IMR-90 (cell line): ENCODE results near the gene ANKFY1. TPM values are rescaled to one million over a fixed set of nuclear protein-coding genes. Genes with fewer than 3 reads are reported as not detected.

Experiments
- ATAC-seq: fragments of 200-7000 bp; cut with Tn5 transposase; 2 replicates; pipeline ENCODE4 v1.9.1; 2020; ENCODE audit warnings: low read depth, mild to moderate bottlenecking, moderate library complexity
- BruUV-seq: library from RNA; stranded (reverse); fragments of 400-500 nt; replicated peaks from 2 replicates; lab custom pipeline; 2021; lab: Mats Ljungman, UMichigan
- CTCF ChIA-PET: fragments of 300-600 bp; formaldehyde crosslinking; extraction: SDS; loops from one replicate; lab custom pipeline; 2021; ENCODE audit warnings: antibody characterized with exemption; lab: Yijun Ruan, JAX
- POLR2A ChIA-PET: fragments of 300-600 bp; sonication (Branson Sonifier 250); formaldehyde crosslinking; loops from one replicate; lab custom pipeline; 2022; ENCODE audit warnings: antibody characterized with exemption; ENCODE audit not compliant: unreplicated experiment; lab: Charles Lee
- DNase-seq: peaks from one replicate; pipeline ENCODE4 v3.0.0; 2013
- H2AFZ ChIP-seq: replicated peaks from 2 replicates; pipeline ENCODE3; 2013; ENCODE audit warnings: low read length, mild to moderate bottlenecking; ENCODE audit not compliant: poor library complexity
- H2AK5ac ChIP-seq: 2 replicates; pipeline ENCODE4 v1.6.1; 2013; ENCODE audit warnings: low read depth, low read length, inconsistent platforms
- H2AK9ac ChIP-seq: replicated peaks from 2 replicates; pipeline ENCODE3; 2013; ENCODE audit warnings: mild to moderate bottlenecking, low read depth, low read length, moderate library complexity; ENCODE audit not compliant: poor library complexity
- H2BK120ac ChIP-seq: 2 replicates; pipeline ENCODE4 v1.6.1; 2013; ENCODE audit warnings: low read depth, low read length, inconsistent platforms
- H2BK15ac ChIP-seq: 3 replicates; pipeline ENCODE4 v1.6.1; 2013; ENCODE audit warnings: low read depth, low read length, inconsistent platforms
- H2BK20ac ChIP-seq: 2 replicates; pipeline ENCODE4 v1.6.1; 2013; ENCODE audit warnings: low read depth, mild to moderate bottlenecking, inconsistent platforms, low read length, moderate library complexity
- H2BK5ac ChIP-seq: 2 replicates; pipeline ENCODE4 v1.6.1; 2013; ENCODE audit warnings: mild to moderate bottlenecking, low read depth, low read length, inconsistent platforms; ENCODE audit not compliant: poor library complexity, severe bottlenecking
- H3K14ac ChIP-seq: replicated peaks from 2 replicates; pipeline ENCODE4 v1.6.1; 2013; ENCODE audit warnings: low read depth, low read length, inconsistent platforms
- H3K18ac ChIP-seq: 2 replicates; pipeline ENCODE4 v1.6.1; 2013; ENCODE audit warnings: low read depth, low read length, control low read depth
- H3K23ac ChIP-seq: 2 replicates; pipeline ENCODE4 v1.6.1; 2013; ENCODE audit warnings: low read depth, low read length, inconsistent platforms
- H3K27ac ChIP-seq: 2 replicates; pipeline ENCODE4 v1.5.1; 2013; ENCODE audit warnings: mild to moderate bottlenecking, control low read depth, low read length; ENCODE audit not compliant: insufficient read depth
- H3K27me3 ChIP-seq: 2 replicates; pipeline ENCODE4 v1.6.1; 2013; ENCODE audit warnings: low read length; ENCODE audit not compliant: control insufficient read depth, insufficient read depth
- H3K36me3 ChIP-seq: 2 replicates; pipeline ENCODE4 v1.6.1; 2013; ENCODE audit warnings: low read length, mixed read lengths; ENCODE audit not compliant: control insufficient read depth, insufficient read depth
- H3K4ac ChIP-seq: 2 replicates; pipeline ENCODE4 v1.6.1; 2013; ENCODE audit warnings: low read depth, low read length, inconsistent platforms
- H3K4me1 ChIP-seq: 2 replicates; pipeline ENCODE4 v1.6.1; 2013; ENCODE audit warnings: low read length, mixed read lengths; ENCODE audit not compliant: control insufficient read depth, insufficient read depth
- H3K4me2 ChIP-seq: 2 replicates; pipeline ENCODE4 v1.6.1; 2013; ENCODE audit warnings: low read depth, mild to moderate bottlenecking, control low read depth, low read length, moderate library complexity
- H3K4me3 ChIP-seq: 2 replicates; pipeline ENCODE4 v1.5.1; 2013; ENCODE audit warnings: low read depth, mild to moderate bottlenecking, control low read depth, low read length, moderate library complexity; ENCODE audit not compliant: insufficient read depth
- H3K56ac ChIP-seq: 2 replicates; pipeline ENCODE4 v1.6.1; 2013; ENCODE audit warnings: low read length, inconsistent platforms; ENCODE audit not compliant: insufficient read depth; ENCODE audit errors: extremely low read depth
- H3K79me1 ChIP-seq, 2 experiments: 2 replicates each; pipeline ENCODE4 v1.6.1; 2013; ENCODE audit warnings: low read length in 2 of 2, inconsistent platforms in 1 of 2, low read depth in 1 of 2
- H3K9ac ChIP-seq: 2 replicates; pipeline ENCODE4 v1.6.1; 2013; ENCODE audit warnings: low read depth, low read length, control low read depth
- H3K9me1 ChIP-seq: 2 replicates; pipeline ENCODE4 v1.6.1; 2013; ENCODE audit warnings: low read length, inconsistent platforms; ENCODE audit not compliant: insufficient read depth
- H3K9me3 ChIP-seq: 2 replicates; pipeline ENCODE4 v1.6.1; 2013; ENCODE audit warnings: low read length; ENCODE audit not compliant: control insufficient read depth, insufficient read depth
- H4K20me1 ChIP-seq: 2 replicates; pipeline ENCODE4 v1.6.1; 2013; ENCODE audit warnings: low read length, inconsistent platforms; ENCODE audit not compliant: insufficient read depth
- H4K5ac ChIP-seq: 2 replicates; pipeline ENCODE4 v1.6.1; 2013; ENCODE audit warnings: mild to moderate bottlenecking, low read depth, low read length, control low read depth
- H4K8ac ChIP-seq, 2 experiments: 2 replicates each; pipeline ENCODE4 v1.6.1; 2013; ENCODE audit warnings: low read depth in 2 of 2, low read length in 2 of 2, control low read depth in 1 of 2, inconsistent platforms in 1 of 2
- H4K91ac ChIP-seq: 2 replicates; pipeline ENCODE4 v1.6.1; 2013; ENCODE audit warnings: low read depth, low read length, inconsistent platforms; ENCODE audit not compliant: insufficient read depth
- CEBPB ChIP-seq: IDR thresholded peaks from 2 replicates; pipeline ENCODE4 v1.6.1; 2012; ENCODE audit warnings: low read depth, low read length, improper control_type of control experiment
- CHD1 ChIP-seq: IDR thresholded peaks from 2 replicates; pipeline ENCODE4 v1.6.1; 2012; ENCODE audit warnings: low read depth, low read length, improper control_type of control experiment
- MAZ ChIP-seq: IDR thresholded peaks from 2 replicates; pipeline ENCODE4 v1.6.1; 2012; ENCODE audit warnings: low read depth, mild to moderate bottlenecking, low read length, improper control_type of control experiment, moderate library complexity, borderline replicate concordance
- MXI1 ChIP-seq: IDR thresholded peaks from 2 replicates; pipeline ENCODE4 v1.6.1; 2012; ENCODE audit warnings: low read depth, mild to moderate bottlenecking, low read length, moderate library complexity, borderline replicate concordance
- RCOR1 ChIP-seq: IDR thresholded peaks from 2 replicates; pipeline ENCODE4 v1.6.1; 2012; ENCODE audit warnings: mild to moderate bottlenecking, low read length, improper control_type of control experiment; ENCODE audit not compliant: insufficient replicate concordance
- RFX5 ChIP-seq: IDR thresholded peaks from 2 replicates; pipeline ENCODE4 v1.8.0; 2012; ENCODE audit warnings: low read depth, mild to moderate bottlenecking, low read length, moderate library complexity
- SMC3 ChIP-seq: fragments of 150-350 bp; IDR thresholded peaks from 2 replicates; pipeline ENCODE4 v1.6.1; 2016; ENCODE audit warnings: low read depth, mild to moderate bottlenecking, antibody characterized with exemption, low read length, moderate library complexity
- WGBS, 2 experiments: methylation state at CpG; one replicate each; pipeline versions ENCODE4 v1.1.5 to v1.1.7; 2013; ENCODE audit warnings: missing lambda C conversion rate in 2 of 2; ENCODE audit not compliant: insufficient read length in 1 of 2; ENCODE audit errors: extremely low coverage in 2 of 2; 5-methylcytosine and 5-hydroxymethylcytosine counted together
- dilution Hi-C: fragments of 300-500 bp; cut with HindIII; formaldehyde crosslinking; loops from one replicate; pipeline ENCODE4 v1.14.3; 2018; ENCODE audit warnings: low sequenced_read_pairs; ENCODE audit not compliant: unreplicated experiment
- in situ Hi-C: fragments of 300-500 bp; cut with MboI; formaldehyde crosslinking; loops from 3 replicates; pipeline ENCODE4 v1.14.3; 2019; ENCODE audit warnings: low sequenced_read_pairs, inconsistent platforms, mixed read lengths
- intact Hi-C: fragments of 100-400 bp; cut with micrococcal nuclease; formaldehyde crosslinking; loops from 2 replicates; pipeline ENCODE4 v1.10.0; 2022
- polyA plus RNA-seq, 3 experiments: library from polyadenylated mRNA; depleted of rRNA; stranded (reverse); fragments of >200 nt; gene quantifications; 2 replicates each; pipeline ENCODE4 v1.2.3, GENCODE V29; 2012; ENCODE audit warnings: low replicate concordance in 1 of 3
- total RNA-seq: library from RNA; depleted of rRNA; stranded (reverse); fragments of >200 nt; gene quantifications from 2 replicates; pipeline ENCODE4 v1.2.3, GENCODE V29; 2012
- TF ChIP-seq, protein P1 (sequence below): fragments of 150-350 bp; IDR thresholded peaks from 2 replicates; pipeline ENCODE4 v1.6.1; 2016; ENCODE audit warnings: low read depth, mild to moderate bottlenecking, low read length, moderate library complexity, borderline replicate concordance
- TF ChIP-seq, protein P2 (sequence below): fragments of 150-350 bp; IDR thresholded peaks from 2 replicates; pipeline ENCODE4 v1.6.1; 2017; ENCODE audit warnings: mild to moderate bottlenecking, antibody characterized with exemption, low read length, low read depth

Gene ANKFY1
- total and polyA plus RNA-seq, 2 of the 4 experiments (the other 2 are of a cell fraction), result 32.3 to 48.9 TPM

DNA sequence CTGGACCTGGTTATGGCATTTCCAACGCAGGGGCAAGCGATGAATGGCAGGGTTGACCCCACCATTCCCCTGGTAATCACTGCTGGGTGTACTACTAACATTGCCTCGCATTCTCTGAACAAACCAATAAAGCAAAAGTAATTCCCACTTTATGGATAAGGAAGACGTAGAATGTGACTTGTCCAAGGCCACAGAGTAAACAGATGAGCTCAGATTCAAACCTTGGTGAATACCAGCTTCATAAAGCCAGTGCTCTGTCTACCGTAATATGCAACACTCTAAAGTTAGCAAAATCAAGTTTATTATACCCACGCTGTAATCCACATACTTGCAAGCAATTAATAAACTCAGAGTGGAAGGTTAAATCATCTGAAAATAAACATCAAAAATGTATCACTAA lies 59.6 kb downstream of the ANKFY1 start:
- no peak overlapping the region for H2BK120ac ChIP-seq
- H3K9ac ChIP-seq, result no peak overlapping the region
- H2BK5ac ChIP-seq, result peak overlapping the region; percentile 46
- no peak overlapping the region for H4K8ac ChIP-seq
- DNase-seq, result peak; percentile 72
- peak overlapping the region; percentile 63; the same call in 1 of the 2 replicates for H3K27ac ChIP-seq
- H3K27me3 ChIP-seq, result no peaks in the 10 kb centered on the region
- H3K9me3 ChIP-seq, result no peaks in the 10 kb centered on the region
- no peak overlapping the region for H3K23ac ChIP-seq
- no peaks in the 10 kb centered on the region for H3K9me1 ChIP-seq
- dilution Hi-C loops, result no loop called here
- BruUV-seq, result no TSS peak
- no peak overlapping the region for H2AK9ac ChIP-seq
- H3K4ac ChIP-seq, result no peak overlapping the region
- no peak overlapping the region for H2BK15ac ChIP-seq
- CTCF ChIA-PET, result interaction anchor here (1.2 to 2.1 kb wide), 2 partner anchors 12 to 208 kb away, joined by 4 read pairs; no protein-coding TSS in a partner anchor
- intact Hi-C loops, result no loop called here
- no peak overlapping the region for H3K18ac ChIP-seq
- ATAC-seq, result peak; percentile 64
- H2AFZ ChIP-seq, result no peak overlapping the region
- peaks cover 20% of the 10 kb centered on the region for H4K20me1 ChIP-seq
- peaks cover 10 to 29% of the 10 kb centered on the region in 2 experiments; a peak in 2 of 4 replicates for H3K79me1 ChIP-seq
- peaks cover 4% of the 10 kb centered on the region for H3K4me1 ChIP-seq
- peaks cover 21% of the 10 kb centered on the region for H3K36me3 ChIP-seq
- H3K56ac ChIP-seq, result no peak overlapping the region
- no CpG with 5 or more reads among the region's 6 CpGs for WGBS, 2 experiments
- no peak for TF ChIP-seq MXI1
- no peak for TF ChIP-seq RFX5
- TF ChIP-seq, protein P1, sequence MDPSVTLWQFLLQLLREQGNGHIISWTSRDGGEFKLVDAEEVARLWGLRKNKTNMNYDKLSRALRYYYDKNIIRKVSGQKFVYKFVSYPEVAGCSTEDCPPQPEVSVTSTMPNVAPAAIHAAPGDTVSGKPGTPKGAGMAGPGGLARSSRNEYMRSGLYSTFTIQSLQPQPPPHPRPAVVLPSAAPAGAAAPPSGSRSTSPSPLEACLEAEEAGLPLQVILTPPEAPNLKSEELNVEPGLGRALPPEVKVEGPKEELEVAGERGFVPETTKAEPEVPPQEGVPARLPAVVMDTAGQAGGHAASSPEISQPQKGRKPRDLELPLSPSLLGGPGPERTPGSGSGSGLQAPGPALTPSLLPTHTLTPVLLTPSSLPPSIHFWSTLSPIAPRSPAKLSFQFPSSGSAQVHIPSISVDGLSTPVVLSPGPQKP, result no peak
- TF ChIP-seq RCOR1, result no peak
- no peak for TF ChIP-seq CHD1
- TF ChIP-seq SMC3, result no peak
- TF ChIP-seq MAZ, result no peak
- TF ChIP-seq CEBPB, result no peak
- TF ChIP-seq, protein P2, sequence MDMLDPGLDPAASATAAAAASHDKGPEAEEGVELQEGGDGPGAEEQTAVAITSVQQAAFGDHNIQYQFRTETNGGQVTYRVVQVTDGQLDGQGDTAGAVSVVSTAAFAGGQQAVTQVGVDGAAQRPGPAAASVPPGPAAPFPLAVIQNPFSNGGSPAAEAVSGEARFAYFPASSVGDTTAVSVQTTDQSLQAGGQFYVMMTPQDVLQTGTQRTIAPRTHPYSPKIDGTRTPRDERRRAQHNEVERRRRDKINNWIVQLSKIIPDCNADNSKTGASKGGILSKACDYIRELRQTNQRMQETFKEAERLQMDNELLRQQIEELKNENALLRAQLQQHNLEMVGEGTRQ, result no peak
- POLR2A ChIA-PET, result no interaction called here
- H2BK20ac ChIP-seq, result no peak overlapping the region
- in situ Hi-C loops, result no loop called here
- no peak overlapping the region for H4K91ac ChIP-seq
- peak overlapping the region; percentile 33; the same call in 1 of the 2 replicates for H2AK5ac ChIP-seq
- H3K4me2 ChIP-seq, result peak overlapping the region; percentile 16; the same call in 1 of the 2 replicates
- no peak overlapping the region; the same call in 1 of the 2 replicates for H3K14ac ChIP-seq
- no peak overlapping the region for H3K4me3 ChIP-seq
- no peak overlapping the region for H4K5ac ChIP-seq
